HEK293T (cell line): ENCODE data around the gene GSTA3.

ENCODE experiments used
- CTCF ChIA-PET: fragments of 350-600 bp; formaldehyde crosslinking; extraction: SDS; loops from one replicate; lab custom pipeline; 2021; ENCODE audit warnings: antibody characterized with exemption, inconsistent platforms; lab: Yijun Ruan, JAX
- POLR2A ChIA-PET: fragments of 350-600 bp; formaldehyde crosslinking; extraction: SDS; loops from one replicate; lab custom pipeline; 2020; ENCODE audit warnings: antibody characterized with exemption, inconsistent platforms; lab: Yijun Ruan, JAX
- DNase-seq: peaks from one replicate; pipeline ENCODE4 v3.0.0; 2012; ENCODE audit warnings: mixed read lengths; ENCODE audit errors: extremely low spot score
- ARNT ChIP-seq: fragments of 450-650 bp; IDR thresholded peaks from 2 replicates; pipeline ENCODE4 v1.6.1; 2017; ENCODE audit warnings: mild to moderate bottlenecking
- BHLHE40 ChIP-seq: fragments of 450-650 bp; IDR thresholded peaks from 2 replicates; pipeline ENCODE4 v1.6.1; 2016; ENCODE audit warnings: mild to moderate bottlenecking, moderate library complexity, borderline replicate concordance
- CTBP1 ChIP-seq: fragments of 450-650 bp; IDR thresholded peaks from 2 replicates; pipeline ENCODE4 v1.6.1; 2016; ENCODE audit warnings: borderline replicate concordance
- ELF4 ChIP-seq: fragments of 450-650 bp; IDR thresholded peaks from 2 replicates; pipeline ENCODE4 v1.6.1; 2017; ENCODE audit warnings: antibody characterized with exemption
- FOXA1 ChIP-seq: fragments of 450-650 bp; IDR thresholded peaks from 2 replicates; pipeline ENCODE4 v1.6.1; 2016; ENCODE audit warnings: mild to moderate bottlenecking
- FOXK2 ChIP-seq: fragments of 450-650 bp; IDR thresholded peaks from 2 replicates; pipeline ENCODE4 v1.6.1; 2016; ENCODE audit warnings: mild to moderate bottlenecking
- FOXM1 ChIP-seq: fragments of 450-650 bp; IDR thresholded peaks from 2 replicates; pipeline ENCODE4 v1.6.1; 2017; ENCODE audit warnings: mild to moderate bottlenecking, borderline replicate concordance
- HDGF ChIP-seq: fragments of 450-650 bp; IDR thresholded peaks from 2 replicates; pipeline ENCODE4 v1.6.1; 2017; ENCODE audit warnings: antibody characterized with exemption, borderline replicate concordance
- L3MBTL2 ChIP-seq: fragments of 450-650 bp; conservative IDR thresholded peaks from 2 replicates; pipeline ENCODE4 v1.6.1; 2016; ENCODE audit warnings: mild to moderate bottlenecking
- LEF1 ChIP-seq: fragments of 450-650 bp; IDR thresholded peaks from 2 replicates; pipeline ENCODE4 v1.6.1; 2017; ENCODE audit warnings: mild to moderate bottlenecking, borderline replicate concordance
- NFRKB ChIP-seq: fragments of 450-650 bp; IDR thresholded peaks from 2 replicates; pipeline ENCODE4 v1.6.1; 2016; ENCODE audit warnings: mild to moderate bottlenecking, moderate library complexity
- PKNOX1 ChIP-seq: fragments of 450-650 bp; IDR thresholded peaks from 2 replicates; pipeline ENCODE4 v1.6.1; 2016
- SP1 ChIP-seq: fragments of 450-650 bp; IDR thresholded peaks from 2 replicates; pipeline ENCODE4 v1.6.1; 2017
- SUZ12 ChIP-seq: fragments of 450-650 bp; IDR thresholded peaks from 2 replicates; pipeline ENCODE4 v1.6.1; 2016; ENCODE audit warnings: mild to moderate bottlenecking
- TARDBP ChIP-seq: fragments of 450-650 bp; IDR thresholded peaks from 2 replicates; pipeline ENCODE4 v1.6.1; 2016
- ZNF384 ChIP-seq: fragments of 450-650 bp; IDR thresholded peaks from 2 replicates; pipeline ENCODE4 v1.6.1; 2016

The GSTA3 gene

GRCh38 chr6:52937908-52938307 is 28.4 kb upstream of the GSTA3 start:
- TF ChIP-seq PKNOX1 (no peak), SP1 (no peak), HDGF (no peak), ARNT (no peak), NFRKB (no peak), LEF1 (no peak), FOXK2 (no peak), SUZ12 (no peak), BHLHE40 (no peak), TARDBP (no peak), ZNF384 (no peak), CTBP1 (no peak), ELF4 (no peak), L3MBTL2 (no peak)
- no peak for DNase-seq
- CTCF ChIA-PET = no interaction called here

GRCh38 chr6:52933778-52934177 is 24.3 kb upstream of the GSTA3 start:
- no peak for DNase-seq
- TF ChIP-seq ZNF384 (no peak), FOXK2 (no peak), BHLHE40 (no peak), PKNOX1 (no peak), SUZ12 (no peak), ELF4 (no peak), HDGF (no peak), LEF1 (no peak)
- ChIA-PET POLR2A (no interaction called here), CTCF (no interaction called here)

More at GRCh38 chr6:52937908-52938307, 28.4 kb upstream of the GSTA3 start:
- POLR2A ChIA-PET = no interaction called here

GRCh38 chr6:52931351-52931750 is 21.9 kb upstream of the GSTA3 start:
- DNase-seq = no peak
- ChIA-PET CTCF (no interaction called here), POLR2A (no interaction called here)
- no peak for TF ChIP-seq TARDBP
- no peak for TF ChIP-seq FOXA1
- no peak for TF ChIP-seq SUZ12
- TF ChIP-seq FOXM1 = no peak
- TF ChIP-seq NFRKB = no peak
- TF ChIP-seq PKNOX1 = no peak
- no peak for TF ChIP-seq CTBP1
- TF ChIP-seq HDGF = no peak
- TF ChIP-seq ELF4 = no peak
- no peak for TF ChIP-seq ZNF384
- no peak for TF ChIP-seq FOXK2
- TF ChIP-seq BHLHE40 = no peak
- no peak for TF ChIP-seq L3MBTL2

- ChIA-PET CTCF (no interaction called here), POLR2A (no interaction called here)
- DNase-seq = no peak
- TF ChIP-seq HDGF = no peak
These were observed 20.0 kb upstream of the GSTA3 start for GRCh38 chr6:52929321-52930164.

- ChIA-PET CTCF (no interaction called here), POLR2A (no interaction called here)
- no peak for DNase-seq
- TF ChIP-seq PKNOX1 (no peak), SP1 (no peak), FOXM1 (no peak), CTBP1 (no peak), FOXA1 (no peak), ARNT (no peak), FOXK2 (no peak), HDGF (no peak), SUZ12 (no peak), ZNF384 (no peak), TARDBP (no peak), NFRKB (no peak), ELF4 (no peak), LEF1 (no peak)
These were observed 18.0 kb upstream of the GSTA3 start for GRCh38 chr6:52927451-52927850.
